ENCODE measurements around the gene LIPC. TPM values are rescaled to one million over a fixed set of nuclear protein-coding genes. Genes with fewer than 3 reads are reported as not detected.
A peak's percentile ranks its signal among the peaks of the same experiment; 100 is the strongest.
"Not testable (repeated sequence)": the region's sequence is repeated elsewhere in the genome, so short reads cannot be mapped to it uniquely, and the experiment has no call there.

LIPC gene
- total RNA-seq, 3 donors from 2014 or later: 2.3 to 9.3 (median 3.4) TPM

- no peaks in the 10 kb centered on the region for H3K9me3 ChIP-seq
- no peak for ATAC-seq
- H3K4me1 ChIP-seq (ENCODE audit: low read depth): peaks cover 9% of the 10 kb centered on the region
- TF ChIP-seq CTCF (IDR thresholded peaks at IDR 0.05): no peak
- DNase-seq: no peak
- intact Hi-C loops (cut with DNase I, micrococcal nuclease): no loop called here
- no peak overlapping the region for H3K4me3 ChIP-seq
- H3K36me3 ChIP-seq (ENCODE audit: low read depth): no peaks in the 10 kb centered on the region
Measured at GRCh38 chr15:58595516-58596263, 163.9 kb downstream of the LIPC start.

- ATAC-seq (peak; percentile 86), DNase-seq (no peak)
- Histone ChIP-seq H3K9me3 (no peaks in the 10 kb centered on the region), H3K4me3 (no peak overlapping the region), H3K36me3 (ENCODE audit: low read depth) (no peaks in the 10 kb centered on the region), H3K4me1 (ENCODE audit: low read depth) (peaks cover 9% of the 10 kb centered on the region)
- TF ChIP-seq CTCF (IDR thresholded peaks at IDR 0.05): no peak
- intact Hi-C loops (cut with DNase I, micrococcal nuclease): no loop called here
Measured at GRCh38 chr15:58597943-58598828, 166.4 kb downstream of the LIPC start.

- DNase-seq: no peak
- Histone ChIP-seq H3K36me3 (ENCODE audit: low read depth) (no peaks in the 10 kb centered on the region), H3K4me1 (ENCODE audit: low read depth) (peaks cover 9% of the 10 kb centered on the region), H3K4me3 (no peak overlapping the region), H3K9me3 (no peaks in the 10 kb centered on the region)
- ATAC-seq: no peak
- TF ChIP-seq CTCF (IDR thresholded peaks at IDR 0.05): no peak
- intact Hi-C loops (cut with DNase I, micrococcal nuclease): no loop called here
Measured at GRCh38 chr15:58598829-58599210, 167.0 kb downstream of the LIPC start.

GRCh38 chr15:58602823-58603222 lies 171.0 kb downstream of the LIPC start:
- ATAC-seq: no peak
- intact Hi-C loops (cut with DNase I, micrococcal nuclease): no loop called here

GRCh38 chr15:58603927-58604326 lies 172.1 kb downstream of the LIPC start:
- H3K9me3 ChIP-seq; DNase-seq; H3K4me1 ChIP-seq (ENCODE audit: low read depth); intact Hi-C loops (cut with DNase I, micrococcal nuclease); ATAC-seq; H3K4me3 ChIP-seq; H3K36me3 ChIP-seq (ENCODE audit: low read depth): not testable (repeated sequence)

More at GRCh38 chr15:58602823-58603222, 171.0 kb downstream of the LIPC start:
- no peaks in the 10 kb centered on the region for H3K9me3 ChIP-seq
- no peak for TF ChIP-seq CTCF (IDR thresholded peaks at IDR 0.05)
- no peaks in the 10 kb centered on the region for H3K4me1 ChIP-seq (ENCODE audit: low read depth)
- H3K4me3 ChIP-seq: no peak overlapping the region
- H3K36me3 ChIP-seq (ENCODE audit: low read depth): no peaks in the 10 kb centered on the region
- DNase-seq: no peak

- no peaks in the 10 kb centered on the region for H3K4me1 ChIP-seq (ENCODE audit: low read depth)
- ATAC-seq: peak; percentile 47
Measured at GRCh38 chr15:58604455-58604923, 172.7 kb downstream of the LIPC start.

More at GRCh38 chr15:58604455-58604923, 172.7 kb downstream of the LIPC start:
- Histone ChIP-seq H3K36me3 (ENCODE audit: low read depth) (no peaks in the 10 kb centered on the region), H3K9me3 (no peaks in the 10 kb centered on the region), H3K4me3 (no peak overlapping the region)
- no peak for DNase-seq
- intact Hi-C loops (cut with DNase I, micrococcal nuclease): no loop called here
- no peak for TF ChIP-seq CTCF (IDR thresholded peaks at IDR 0.05)
